CD4-positive, alpha-beta T cell (primary cell): ENCODE data around the gene TULP3. TPM values are rescaled to one million over a fixed set of nuclear protein-coding genes. Genes with fewer than 3 reads are reported as not detected.

Source experiments
- ATAC-seq: fragments of 200-7000 bp; cut with Tn5 transposase; one replicate; pipeline ENCODE4 v1.10.0; 2022; ENCODE audit warnings: mild to moderate bottlenecking; ENCODE audit not compliant: poor library complexity
- CTCF ChIA-PET: fragments of 350-600 bp; sonication (Branson Sonifier 250); formaldehyde crosslinking; loops from one replicate; lab custom pipeline; 2021; ENCODE audit warnings: antibody characterized with exemption, inconsistent platforms; lab: Charles Lee
- POLR2A ChIA-PET: fragments of 350-600 bp; sonication (Branson Sonifier 250); formaldehyde crosslinking; loops from one replicate; lab custom pipeline; 2021; ENCODE audit warnings: antibody characterized with exemption, inconsistent platforms; lab: Charles Lee
- DNase-seq, 14 experiments: peaks; one replicate each; pipeline ENCODE4 v3.0.0-alpha.2; 2013 to 2020; ENCODE audit warnings: mixed read lengths in 2 of 14
- H3K27ac ChIP-seq, 2 donors: one replicate each; pipeline versions ENCODE4 v1.5.1 to v1.7.0; 2013; ENCODE audit warnings: low read length in 2 of 2, low read depth in 1 of 2, mild to moderate bottlenecking in 1 of 2
- H3K27me3 ChIP-seq, 2 experiments: 1 replicate in 1 of 2; 2 replicates in 1 of 2; pipeline versions ENCODE4 v1.6.1 to v1.7.0; 2013; ENCODE audit warnings: low read length in 2 of 2, control low read depth in 1 of 2, mild to moderate bottlenecking in 1 of 2, moderate library complexity in 1 of 2; ENCODE audit not compliant: insufficient read depth in 2 of 2, control insufficient read depth in 1 of 2
- H3K36me3 ChIP-seq: one replicate; pipeline ENCODE4 v1.6.1; 2013; ENCODE audit warnings: low read length, control low read depth; ENCODE audit not compliant: insufficient read depth
- H3K4me1 ChIP-seq: one replicate; pipeline ENCODE4 v1.6.1; 2013; ENCODE audit warnings: low read length, control low read depth; ENCODE audit not compliant: insufficient read depth
- H3K4me3 ChIP-seq: one replicate; pipeline ENCODE4 v1.5.1; 2013; ENCODE audit warnings: mild to moderate bottlenecking, low read length, moderate library complexity
- H3K9me3 ChIP-seq, 2 experiments: 1 replicate in 1 of 2; 2 replicates in 1 of 2; pipeline versions ENCODE4 v1.6.1 to v1.7.0; 2013; ENCODE audit warnings: low read length in 2 of 2, mild to moderate bottlenecking in 2 of 2, control low read depth in 1 of 2, moderate library complexity in 1 of 2; ENCODE audit not compliant: control insufficient read depth in 1 of 2, insufficient read depth in 1 of 2
- H3K27ac Mint-ChIP-seq: one replicate; pipeline ENCODE4 v1.8.0; 2020; ENCODE audit warnings: mixed read lengths
- H3K27me3 Mint-ChIP-seq: one replicate; pipeline ENCODE4 v1.8.0; 2021; ENCODE audit warnings: mixed read lengths
- H3K36me3 Mint-ChIP-seq: one replicate; pipeline ENCODE4 v1.8.0; 2021; ENCODE audit warnings: low read depth, mixed read lengths
- H3K4me1 Mint-ChIP-seq: one replicate; pipeline ENCODE4 v1.8.0; 2021; ENCODE audit warnings: low read depth, mixed read lengths
- H3K4me3 Mint-ChIP-seq: one replicate; pipeline ENCODE4 v1.8.0; 2020; ENCODE audit warnings: mild to moderate bottlenecking, mixed read lengths
- H3K9me3 Mint-ChIP-seq: one replicate; pipeline ENCODE4 v1.8.0; 2020; ENCODE audit warnings: mixed read lengths
- CTCF ChIP-seq: fragments of 200-600 bp; IDR thresholded peaks from one replicate; pipeline ENCODE4 v1.8.0; 2022; ENCODE audit warnings: antibody characterized with exemption, mild to moderate bottlenecking
- intact Hi-C, 2 experiments: fragments of 100-400 bp; cut with DNase I in 1 of 2; cut with micrococcal nuclease in 1 of 2; formaldehyde crosslinking; loops; one replicate each; pipeline versions ENCODE4 v1.15.1 to v1.9.0; 2023 to 2025; cut with DNase I, micrococcal nuclease
- total RNA-seq, 174 experiments: library from RNA in 2 of 174; stranded (reverse) in 2 of 174; gene quantifications; one replicate each; pipeline ENCODE4 v1.2.3 and lab custom pipeline; 2021 to 2026

The TULP3 gene
- total RNA-seq, 2 experiments from 2014 or later, result 4.2 to 5.5 TPM

GRCh38 chr12:2876431-2877046 lies 14.2 kb upstream of the TULP3 start:
- Mint-ChIP-seq H3K27me3 (no peaks in the 10 kb centered on the region), H3K9me3 (no peaks in the 10 kb centered on the region), H3K36me3 (peaks cover 25% of the 10 kb centered on the region), H3K27ac (peak overlapping the region; percentile 99), H3K4me3 (peak overlapping the region; percentile 90), H3K4me1 (peaks cover 30% of the 10 kb centered on the region)
- peak in 2 of 14 experiments; percentile 25 to 40 for DNase-seq
- CTCF ChIA-PET, result no interaction called here
- H3K36me3 ChIP-seq, result peaks cover 5% of the 10 kb centered on the region
- H3K27me3 ChIP-seq, result no peaks in the 10 kb centered on the region
- POLR2A ChIA-PET, result interaction anchor here (0.6 to 5.0 kb wide), 7 partner anchors 12 to 186 kb away, joined by 3 to 77 read pairs (median 5); partner anchors contain the start of genes FKBP4 and TULP3
- H3K4me3 ChIP-seq, result peak overlapping the region; percentile 80
- H3K9me3 ChIP-seq, result no peaks in the 10 kb centered on the region
- no peak overlapping the region for H3K27ac ChIP-seq
- peaks cover 37% of the 10 kb centered on the region for H3K4me1 ChIP-seq
- no peak for TF ChIP-seq CTCF
- no peak for ATAC-seq
- intact Hi-C loops, result loop anchor here in 1 of 2 experiments (1.0 to 5.0 kb wide), 4 partner anchors 14 to 201 kb away; partner anchors contain the start of genes FKBP4, ITFG2, TSPAN9 and TULP3

DNA sequence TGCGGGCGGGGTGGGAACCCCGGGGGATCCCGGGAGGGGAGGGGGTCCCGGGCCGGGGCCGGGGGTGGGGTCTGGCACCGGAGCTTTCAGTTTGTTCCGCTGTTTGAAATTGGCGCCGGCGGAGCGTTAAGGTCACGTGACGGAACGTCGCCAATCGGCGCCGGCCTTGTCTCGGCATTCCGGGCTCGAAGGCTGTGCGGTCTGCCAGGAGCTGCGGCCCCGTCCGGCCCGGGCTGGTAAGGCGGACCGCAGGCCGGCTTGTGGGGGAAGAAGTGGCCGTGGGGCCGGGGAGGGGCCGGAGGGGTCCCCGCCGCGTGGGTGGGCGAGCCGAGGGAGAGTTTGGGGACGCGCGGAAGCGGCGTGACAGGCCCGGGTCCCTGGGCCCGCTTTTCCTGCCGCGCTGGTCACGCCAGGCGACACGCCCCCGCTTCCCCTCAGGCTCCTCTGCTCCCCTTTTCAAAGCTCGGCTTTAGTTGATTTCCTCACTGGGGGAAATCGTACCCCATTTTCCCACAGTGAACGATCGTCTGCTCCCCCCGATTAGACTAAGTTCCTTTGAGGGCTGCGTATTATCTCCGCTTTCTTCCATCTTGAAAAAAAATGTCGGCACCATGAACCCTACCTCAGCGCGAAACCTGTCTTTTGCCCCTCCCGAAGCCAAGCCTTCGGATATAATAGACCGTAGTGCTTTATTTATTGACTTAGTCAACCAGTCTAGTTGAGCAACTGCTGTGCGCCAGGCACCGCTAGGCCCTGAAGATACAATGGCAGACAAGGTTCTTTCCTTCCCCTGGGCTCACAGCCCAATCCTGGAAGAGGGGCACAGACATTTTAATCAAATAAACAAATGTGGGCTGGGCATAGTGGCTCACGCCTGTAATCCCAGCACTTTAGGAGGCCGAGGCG lies 13.4 kb upstream of the TULP3 start, which contains the start of the genes FOXM1 and RHNO1:
Gene FOXM1 (minus strand): TSS at position 128 of the 906 bp plus-strand sequence. CDS start 2,696 bp downstream, outside the sequence.
Gene RHNO1 (plus strand): TSS at position 177 of the 906 bp plus-strand sequence. CDS start 8,144 bp downstream, outside the sequence.
- H3K9me3 Mint-ChIP-seq, result no peaks in the 10 kb centered on the region
- CTCF ChIA-PET, result interaction anchor here (0.8 kb wide), 1 partner anchor 13 kb away, joined by 3 read pairs; the partner anchor contains the start of gene TULP3
- intact Hi-C loops, result loop anchor here in 1 of 2 experiments (1.0 to 5.0 kb wide), 4 partner anchors 13 to 200 kb away; partner anchors contain the start of genes FKBP4, ITFG2, TSPAN9 and TULP3
- ATAC-seq, result peak; percentile 80
- H3K27me3 Mint-ChIP-seq, result no peaks in the 10 kb centered on the region
- peak; percentile 75 to 92 (median 84) for DNase-seq
- peak within 1 kb of the TSS; percentile 80 for H3K4me3 ChIP-seq
- H3K4me1 ChIP-seq, result peaks cover 39% of the 10 kb centered on the region
- no peaks in the 10 kb centered on the region for H3K27me3 ChIP-seq
- POLR2A ChIA-PET, result interaction anchor here (0.8 to 5.0 kb wide), 9 partner anchors 11 to 1772 kb away, joined by 3 to 77 read pairs (median 4); partner anchors contain the start of genes AKAP3, FKBP4, NDUFA9 and TULP3
- peaks cover 25% of the 10 kb centered on the region for H3K36me3 Mint-ChIP-seq
- no peak for TF ChIP-seq CTCF
- H3K4me3 Mint-ChIP-seq, result peak within 1 kb of the TSS; percentile 97
- peak within 1 kb of the TSS; percentile 99 for H3K27ac Mint-ChIP-seq
- peaks cover 30% of the 10 kb centered on the region for H3K4me1 Mint-ChIP-seq
- H3K9me3 ChIP-seq, result no peaks in the 10 kb centered on the region
- peaks cover 5% of the 10 kb centered on the region for H3K36me3 ChIP-seq
- H3K27ac ChIP-seq, result peak within 1 kb of the TSS; percentile 81 to 86
